GM12878 (cell line): ENCODE data around the gene ENGASE. TPM values are rescaled to one million over a fixed set of nuclear protein-coding genes. Genes with fewer than 3 reads are reported as not detected.
A peak's percentile ranks its signal among the peaks of the same experiment; 100 is the strongest.

Source experiments
- ASH2L ChIP-seq: fragments of 300-600, 200-600 bp; sonication (generic); IDR thresholded peaks from 2 replicates; pipeline ENCODE4 v1.6.1; 2017; ENCODE audit warnings: low read depth, mild to moderate bottlenecking, borderline replicate concordance
- BCL11A ChIP-seq: IDR thresholded peaks from 2 replicates; pipeline ENCODE4 v1.6.1; 2011; ENCODE audit warnings: low read depth, low read length
- EP300 ChIP-seq, 2 experiments: fragments of 150-350 bp in 1 of 2; IDR thresholded peaks; 2 replicates each; pipeline ENCODE4 v1.6.1; 2011 to 2012; ENCODE audit warnings: low read depth in 2 of 2, low read length in 2 of 2, borderline replicate concordance in 1 of 2, improper control_type of control experiment in 1 of 2, inconsistent platforms in 1 of 2; ENCODE audit not compliant: control insufficient read depth in 1 of 2
- GABPA ChIP-seq: IDR thresholded peaks from 2 replicates; pipeline ENCODE4 v1.6.1; 2014; ENCODE audit warnings: antibody characterized with exemption, low read depth, mild to moderate bottlenecking, inconsistent platforms
- IRF5 ChIP-seq: fragments of 450-650 bp; IDR thresholded peaks from 2 replicates; pipeline ENCODE4 v1.6.1; 2017; ENCODE audit warnings: borderline replicate concordance
- JUNB ChIP-seq: IDR thresholded peaks from 2 replicates; pipeline ENCODE4 v1.6.1; 2016; ENCODE audit warnings: antibody characterized with exemption, mild to moderate bottlenecking
- MYC ChIP-seq: IDR thresholded peaks from 2 replicates; pipeline ENCODE4 v1.6.1; 2011; ENCODE audit warnings: mild to moderate bottlenecking, low read length, moderate library complexity, inconsistent platforms; ENCODE audit not compliant: insufficient read depth, insufficient replicate concordance, insufficient read length, severe bottlenecking
- NFIC ChIP-seq: IDR thresholded peaks from 2 replicates; pipeline ENCODE4 v1.6.1; 2012; ENCODE audit warnings: low read depth, mild to moderate bottlenecking, inconsistent platforms, low read length, moderate library complexity
- NR2F1 ChIP-seq: fragments of 450-650 bp; conservative IDR thresholded peaks from 2 replicates; pipeline ENCODE4 v1.6.1; 2017; ENCODE audit warnings: mild to moderate bottlenecking
- PKNOX1 ChIP-seq: fragments of 450-650 bp; IDR thresholded peaks from 2 replicates; pipeline ENCODE4 v1.6.1; 2016; ENCODE audit warnings: mild to moderate bottlenecking
- RBBP5 ChIP-seq: fragments of 200-600 bp; sonication (generic); conservative IDR thresholded peaks from 2 replicates; pipeline ENCODE4 v1.6.1; 2016
- REST ChIP-seq: IDR thresholded peaks from 2 replicates; pipeline ENCODE4 v1.6.1; 2012; ENCODE audit warnings: mild to moderate bottlenecking, low read depth, low read length
- SMAD5 ChIP-seq: IDR thresholded peaks from 2 replicates; pipeline ENCODE4 v1.6.1; 2016; ENCODE audit warnings: antibody characterized with exemption, low read depth
- SMC3 ChIP-seq: IDR thresholded peaks from 2 replicates; pipeline ENCODE4 v1.6.1; 2011; ENCODE audit warnings: low read length, improper control_type of control experiment, borderline replicate concordance
- SUPT20H ChIP-seq: IDR thresholded peaks from 2 replicates; pipeline ENCODE4 v1.6.1; 2011; ENCODE audit warnings: low read depth, mild to moderate bottlenecking, low read length, moderate library complexity, borderline replicate concordance; ENCODE audit not compliant: control insufficient read depth
- WRNIP1 ChIP-seq: IDR thresholded peaks from 2 replicates; pipeline ENCODE4 v1.6.1; 2011; ENCODE audit warnings: low read depth, low read length, improper control_type of control experiment, borderline replicate concordance
- ZNF207 ChIP-seq: fragments of 450-650 bp; IDR thresholded peaks from 2 replicates; pipeline ENCODE4 v1.6.1; 2014; ENCODE audit warnings: antibody characterized with exemption, mild to moderate bottlenecking, borderline replicate concordance
- ZNF24 ChIP-seq: fragments of 450-650 bp; IDR thresholded peaks from 2 replicates; pipeline ENCODE4 v1.6.1; 2017; ENCODE audit warnings: antibody characterized with exemption, mild to moderate bottlenecking
- polyA plus RNA-seq, 11 experiments: library from polyadenylated mRNA; depleted of rRNA in 4 of 11; unstranded in 6 of 11; stranded (reverse) in 5 of 11; fragments of >200 nt; fragmentation: Nextera tagmentation in 4 of 11; fragmentation: Illumina TruSeq in 1 of 11; extraction: Ambion mirVana in 4 of 11; extraction: Trizol in 1 of 11; gene quantifications; 1 replicate in 1 of 11; 2 replicates in 10 of 11; pipeline versions ENCODE4 v1.2.1 to v1.2.3, GENCODE V29; 2011 to 2016; ENCODE audit warnings: inconsistent platforms in 2 of 11, missing spikeins in 2 of 11, low read depth in 1 of 11
- total RNA-seq, 4 experiments: library from RNA; depleted of rRNA in 3 of 4; stranded (reverse); fragments of >200 nt in 3 of 4; fragmentation: Illumina TruSeq in 1 of 4; extraction: Trizol in 1 of 4; gene quantifications; 2 replicates each; pipeline versions ENCODE4 v1.2.1 to v1.2.3, GENCODE V29; 2013 to 2021
- TF ChIP-seq, protein P1 (sequence below): IDR thresholded peaks from 2 replicates; pipeline ENCODE4 v1.6.1; 2012; ENCODE audit warnings: low read length, inconsistent platforms
- TF ChIP-seq, protein P2 (sequence below): fragments of 450-650 bp; IDR thresholded peaks from 2 replicates; pipeline ENCODE4 v1.6.1; 2017; ENCODE audit warnings: mild to moderate bottlenecking

ENGASE gene
- total and polyA plus RNA-seq, 10 of the 15 experiments (the other 5 are each of a cell fraction or from before 2014, with no cell fraction given) = 0.18 to 28.9 (median 10.5) TPM

DNA sequence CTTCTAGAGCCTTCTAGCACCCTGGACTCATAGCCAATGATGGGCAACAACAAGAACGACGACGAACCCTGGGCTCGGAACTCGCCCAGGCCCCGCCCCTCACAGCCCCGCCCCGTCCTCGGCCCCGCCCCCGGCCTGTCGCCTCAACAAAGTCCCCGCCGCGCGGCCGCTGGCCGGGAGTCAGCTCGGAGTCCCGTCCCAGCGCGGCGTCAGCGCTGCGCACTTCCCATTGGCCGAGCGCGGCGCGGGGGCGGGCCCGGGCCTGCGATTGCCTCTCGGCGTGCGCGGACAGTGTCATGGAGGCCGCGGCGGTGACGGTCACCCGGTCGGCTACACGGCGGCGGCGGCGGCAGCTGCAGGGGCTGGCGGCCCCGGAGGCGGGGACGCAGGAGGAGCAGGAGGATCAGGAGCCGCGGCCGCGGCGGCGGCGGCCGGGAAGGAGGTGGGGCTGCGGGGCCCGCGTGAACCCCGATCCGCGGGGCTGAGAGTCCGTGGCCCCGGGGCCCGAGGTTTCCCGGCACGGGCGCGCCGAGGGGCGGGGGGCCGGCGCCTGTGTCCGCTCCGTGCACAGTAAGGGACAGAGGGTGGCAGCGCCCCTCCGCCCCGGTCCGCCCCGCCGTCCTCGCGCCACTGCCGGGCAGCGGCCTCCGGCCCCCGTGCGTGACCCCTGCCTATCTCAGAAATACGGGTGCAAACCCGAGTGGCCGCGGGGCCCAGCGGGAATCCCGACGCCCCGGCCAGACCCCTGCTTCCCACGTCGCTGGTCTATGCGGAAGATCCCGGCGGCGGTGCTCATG is at the start of gene ENGASE (continued):
- TF ChIP-seq ZNF24 (peak; percentile 43; the same call in 1 of the 2 replicates), NR2F1 (peak; percentile 85), BCL11A (no peak), JUNB (no peak), MYC (no peak), RBBP5 (no peak), ASH2L (no peak), IRF5 (no peak), ZNF207 (peak; percentile 60; the same call in 1 of the 2 replicates), SMAD5 (no peak), REST (no peak), SMC3 (no peak), NFIC (no peak), WRNIP1 (no peak), SUPT20H (no peak), GABPA (no peak), PKNOX1 (peak; percentile 12; the same call in 1 of the 2 replicates), EP300 (IDR thresholded peaks at IDR 0.05; ENCODE audit: borderline replicate concordance in 1 of 2, control insufficient read depth in 1 of 2, low read depth in 2 of 2, low read length in 2 of 2) (no peak)
- TF ChIP-seq, protein P1, sequence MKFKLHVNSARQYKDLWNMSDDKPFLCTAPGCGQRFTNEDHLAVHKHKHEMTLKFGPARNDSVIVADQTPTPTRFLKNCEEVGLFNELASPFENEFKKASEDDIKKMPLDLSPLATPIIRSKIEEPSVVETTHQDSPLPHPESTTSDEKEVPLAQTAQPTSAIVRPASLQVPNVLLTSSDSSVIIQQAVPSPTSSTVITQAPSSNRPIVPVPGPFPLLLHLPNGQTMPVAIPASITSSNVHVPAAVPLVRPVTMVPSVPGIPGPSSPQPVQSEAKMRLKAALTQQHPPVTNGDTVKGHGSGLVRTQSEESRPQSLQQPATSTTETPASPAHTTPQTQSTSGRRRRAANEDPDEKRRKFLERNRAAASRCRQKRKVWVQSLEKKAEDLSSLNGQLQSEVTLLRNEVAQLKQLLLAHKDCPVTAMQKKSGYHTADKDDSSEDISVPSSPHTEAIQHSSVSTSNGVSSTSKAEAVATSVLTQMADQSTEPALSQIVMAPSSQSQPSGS = no peak
- TF ChIP-seq, protein P2, sequence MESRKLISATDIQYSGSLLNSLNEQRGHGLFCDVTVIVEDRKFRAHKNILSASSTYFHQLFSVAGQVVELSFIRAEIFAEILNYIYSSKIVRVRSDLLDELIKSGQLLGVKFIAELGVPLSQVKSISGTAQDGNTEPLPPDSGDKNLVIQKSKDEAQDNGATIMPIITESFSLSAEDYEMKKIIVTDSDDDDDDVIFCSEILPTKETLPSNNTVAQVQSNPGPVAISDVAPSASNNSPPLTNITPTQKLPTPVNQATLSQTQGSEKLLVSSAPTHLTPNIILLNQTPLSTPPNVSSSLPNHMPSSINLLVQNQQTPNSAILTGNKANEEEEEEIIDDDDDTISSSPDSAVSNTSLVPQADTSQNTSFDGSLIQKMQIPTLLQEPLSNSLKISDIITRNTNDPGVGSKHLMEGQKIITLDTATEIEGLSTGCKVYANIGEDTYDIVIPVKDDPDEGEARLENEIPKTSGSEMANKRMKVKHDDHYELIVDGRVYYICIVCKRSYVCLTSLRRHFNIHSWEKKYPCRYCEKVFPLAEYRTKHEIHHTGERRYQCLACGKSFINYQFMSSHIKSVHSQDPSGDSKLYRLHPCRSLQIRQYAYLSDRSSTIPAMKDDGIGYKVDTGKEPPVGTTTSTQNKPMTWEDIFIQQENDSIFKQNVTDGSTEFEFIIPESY = no peak
